H1 (cell line): ENCODE results near the gene KLF2. TPM values are rescaled to one million over a fixed set of nuclear protein-coding genes. Genes with fewer than 3 reads are reported as not detected.

Source experiments
- CTCF ChIA-PET: fragments of 300-600 bp; sonication (Branson Sonifier 250); formaldehyde crosslinking; loops from one replicate; lab custom pipeline; 2021; ENCODE audit not compliant: partially characterized antibody; lab: Charles Lee
- POLR2A ChIA-PET: fragments of 300-600 bp; sonication (Branson Sonifier 250); formaldehyde crosslinking; loops from one replicate; lab custom pipeline; 2021; ENCODE audit warnings: inconsistent platforms; ENCODE audit not compliant: partially characterized antibody; lab: Charles Lee
- DNase-seq, 2 experiments: peaks; one replicate each; pipeline versions ENCODE4 v3.0.0 to v3.0.0-alpha.2; 2010 to 2022; ENCODE audit warnings: low spot score in 2 of 2, low read depth in 1 of 2, mixed read lengths in 1 of 2
- FAIRE-seq: peaks from 2 replicates; lab custom pipeline; 2011; peaks lifted over from hg19 to GRCh38; lab: Jason Lieb, UNC
- H2AFZ ChIP-seq: 2 replicates; pipeline ENCODE4 v1.8.1; 2012; ENCODE audit warnings: low read length, inconsistent platforms
- H2AK5ac ChIP-seq: 2 replicates; pipeline ENCODE4 v1.6.1; 2013; ENCODE audit warnings: low read depth, low read length
- H2BK120ac ChIP-seq: replicated peaks from 2 replicates; pipeline ENCODE3; 2013; ENCODE audit warnings: low read depth, low read length, inconsistent platforms
- H2BK12ac ChIP-seq: 2 replicates; pipeline ENCODE4 v1.6.1; 2013; ENCODE audit warnings: low read depth, low read length
- H2BK15ac ChIP-seq: 2 replicates; pipeline ENCODE4 v1.6.1; 2013; ENCODE audit warnings: low read length
- H2BK20ac ChIP-seq: 2 replicates; pipeline ENCODE4 v1.6.1; 2013; ENCODE audit warnings: low read length
- H2BK5ac ChIP-seq: 2 replicates; pipeline ENCODE4 v1.6.1; 2013; ENCODE audit warnings: low read depth, low read length
- H3K14ac ChIP-seq: 2 replicates; pipeline ENCODE4 v1.6.1; 2013; ENCODE audit warnings: inconsistent platforms; ENCODE audit not compliant: insufficient read length
- H3K18ac ChIP-seq: 2 replicates; pipeline ENCODE4 v1.6.1; 2013; ENCODE audit warnings: low read length; ENCODE audit errors: extremely low read depth
- H3K23ac ChIP-seq: 2 replicates; pipeline ENCODE4 v1.6.1; 2013; ENCODE audit warnings: inconsistent platforms; ENCODE audit not compliant: insufficient read length
- H3K23me2 ChIP-seq: 2 replicates; pipeline ENCODE4 v1.6.1; 2013; ENCODE audit warnings: low read depth, low read length
- H3K27ac ChIP-seq: 2 replicates; pipeline ENCODE4 v1.6.1; 2011; ENCODE audit warnings: low read depth, low read length, inconsistent platforms
- H3K27me3 ChIP-seq, 4 experiments: replicated peaks in 1 of 4; 1 replicate in 1 of 4; 2 replicates in 3 of 4; pipeline versions ENCODE4 v1.6.1 to v1.8.1; 2011 to 2013; ENCODE audit warnings: low read length in 3 of 4, mild to moderate bottlenecking in 3 of 4, inconsistent platforms in 2 of 4, mixed read lengths in 2 of 4, moderate library complexity in 1 of 4; ENCODE audit not compliant: control insufficient read depth in 3 of 4, insufficient read depth in 3 of 4; ENCODE audit errors: extremely low read depth in 1 of 4
- H3K36me3 ChIP-seq, 4 experiments: 2 replicates each; pipeline versions ENCODE4 v1.6.1 to v1.8.1; 2011 to 2013; ENCODE audit warnings: mild to moderate bottlenecking in 4 of 4, low read length in 3 of 4, moderate library complexity in 2 of 4, control low read depth in 1 of 4, inconsistent platforms in 1 of 4; ENCODE audit not compliant: insufficient read depth in 4 of 4, control insufficient read depth in 2 of 4
- H3K4ac ChIP-seq: replicated peaks from 2 replicates; pipeline ENCODE3; 2013; ENCODE audit warnings: low read length, low read depth, mixed read lengths, inconsistent platforms; ENCODE audit not compliant: insufficient read length
- H3K4me1 ChIP-seq, 4 experiments: replicated peaks in 1 of 4; 1 replicate in 1 of 4; 2 replicates in 3 of 4; pipeline versions ENCODE4 v1.6.1 to v1.8.1; 2011 to 2013; ENCODE audit warnings: low read length in 3 of 4, inconsistent platforms in 2 of 4, mixed read lengths in 1 of 4; ENCODE audit not compliant: insufficient read depth in 4 of 4, control insufficient read depth in 3 of 4
- H3K4me2 ChIP-seq, 2 experiments: 2 replicates each; pipeline versions ENCODE4 v1.6.1 to v1.8.1; 2011 to 2013; ENCODE audit warnings: low read depth in 2 of 2, low read length in 2 of 2, control low read depth in 1 of 2, inconsistent platforms in 1 of 2, mild to moderate bottlenecking in 1 of 2; ENCODE audit not compliant: insufficient read depth in 1 of 2
- H3K4me3 ChIP-seq, 4 experiments: fragments of 200-600, 300-600 bp in 1 of 4; sonication (generic), shearing (Covaris generic), sonication (Bioruptor Twin) in 1 of 4; 2 replicates each; pipeline versions ENCODE4 v1.5.1 to v1.8.1; 2011 to 2016; ENCODE audit warnings: low read length in 4 of 4, low read depth in 3 of 4, control low read depth in 2 of 4, inconsistent platforms in 2 of 4, mild to moderate bottlenecking in 2 of 4, mixed read lengths in 1 of 4, moderate library complexity in 1 of 4; ENCODE audit not compliant: insufficient read depth in 2 of 4; ENCODE audit errors: extremely low read depth in 1 of 4
- H3K56ac ChIP-seq: replicated peaks from 2 replicates; pipeline ENCODE3; 2013; ENCODE audit warnings: low read depth, mild to moderate bottlenecking, mixed read lengths, low read length, inconsistent platforms; ENCODE audit not compliant: insufficient read length
- H3K79me1 ChIP-seq: 2 replicates; pipeline ENCODE4 v1.6.1; 2013; ENCODE audit warnings: low read depth, low read length, control low read depth
- H3K79me2 ChIP-seq, 2 experiments: 2 replicates each; pipeline versions ENCODE4 v1.6.1 to v1.8.1; 2012 to 2013; ENCODE audit warnings: low read length in 2 of 2, mild to moderate bottlenecking in 2 of 2, inconsistent platforms in 1 of 2; ENCODE audit not compliant: insufficient read depth in 2 of 2, control insufficient read depth in 1 of 2
- H3K9ac ChIP-seq, 4 experiments: replicated peaks in 1 of 4; 1 replicate in 1 of 4; 2 replicates in 3 of 4; pipeline versions ENCODE4 v1.6.1 to v1.8.1; 2011 to 2013; ENCODE audit warnings: low read depth in 3 of 4, low read length in 3 of 4, control low read depth in 2 of 4, mild to moderate bottlenecking in 2 of 4, moderate library complexity in 2 of 4, inconsistent platforms in 1 of 4; ENCODE audit errors: extremely low read depth in 1 of 4
- H3K9me3 ChIP-seq, 2 experiments: 2 replicates each; pipeline versions ENCODE4 v1.6.1 to v1.8.1; 2012 to 2013; ENCODE audit warnings: mild to moderate bottlenecking in 2 of 2, moderate library complexity in 2 of 2, control low read depth in 1 of 2, inconsistent platforms in 1 of 2, low read depth in 1 of 2, low read length in 1 of 2, mixed read lengths in 1 of 2; ENCODE audit not compliant: insufficient read depth in 2 of 2
- H4K20me1 ChIP-seq, 2 experiments: replicated peaks in 1 of 2; 2 replicates each; pipeline versions ENCODE3 to v1.8.1; 2011 to 2013; ENCODE audit warnings: inconsistent platforms in 2 of 2, low read length in 2 of 2, mild to moderate bottlenecking in 1 of 2; ENCODE audit not compliant: insufficient read depth in 2 of 2, control insufficient read depth in 1 of 2
- H4K5ac ChIP-seq: 2 replicates; pipeline ENCODE4 v1.6.1; 2013; ENCODE audit warnings: low read length, low read depth, mixed read lengths, inconsistent platforms; ENCODE audit not compliant: insufficient read length
- H4K8ac ChIP-seq: 2 replicates; pipeline ENCODE4 v1.8.0; 2013; ENCODE audit warnings: mild to moderate bottlenecking, moderate library complexity, low read length, inconsistent platforms; ENCODE audit not compliant: insufficient read depth; ENCODE audit errors: extremely low read depth
- H4K91ac ChIP-seq: replicated peaks from 2 replicates; pipeline ENCODE3; 2013; ENCODE audit warnings: low read length, mixed read lengths, inconsistent platforms; ENCODE audit not compliant: insufficient read length
- GABPA ChIP-seq: IDR thresholded peaks from 2 replicates; pipeline ENCODE4 v1.6.1; 2011; ENCODE audit warnings: mild to moderate bottlenecking, low read length, moderate library complexity, borderline replicate concordance; ENCODE audit not compliant: insufficient read depth
- RAD21 ChIP-seq, 2 experiments: IDR thresholded peaks in 1 of 2; conservative IDR thresholded peaks in 1 of 2; 2 replicates each; pipeline ENCODE4 v1.6.1; 2011; ENCODE audit warnings: low read depth in 2 of 2, low read length in 2 of 2, improper control_type of control experiment in 1 of 2, inconsistent platforms in 1 of 2, mild to moderate bottlenecking in 1 of 2, moderate library complexity in 1 of 2
- WGBS, 2 experiments: shearing (Covaris generic) in 1 of 2; methylation state at CpG; one replicate each; pipeline versions ENCODE4 v1.1.6 to v1.1.7; 2013 to 2015; ENCODE audit warnings: low lambda C conversion rate in 2 of 2, mixed read lengths in 2 of 2, inconsistent platforms in 1 of 2, low coverage in 1 of 2, missing lambda C conversion rate in 1 of 2; ENCODE audit not compliant: insufficient replicate concordance in 2 of 2, insufficient coverage in 1 of 2, insufficient read length in 1 of 2; ENCODE audit errors: extremely low coverage in 1 of 2, missing lambda C conversion rate in 1 of 2; 5-methylcytosine and 5-hydroxymethylcytosine counted together
- polyA plus RNA-seq, 7 experiments: library from polyadenylated mRNA; depleted of rRNA in 3 of 7; stranded (reverse) in 5 of 7; unstranded in 2 of 7; fragments of >200 nt in 5 of 7; fragments of 200-250 nt in 2 of 7; gene quantifications; 1 replicate in 5 of 7; 2 replicates in 1 of 7; 4 replicates in 1 of 7; pipeline versions ENCODE4 v1.2.1 to v1.2.3, GENCODE V29; 2011 to 2013; ENCODE audit warnings: missing spikeins in 2 of 7, mixed read lengths in 2 of 7
- total RNA-seq: library from RNA; stranded (reverse); fragmentation: NEBNext Ultra II Directional; extraction: Animal tissue kit (Norgen Biotek cat#: 25700); gene quantifications from 2 replicates; pipeline ENCODE4 v1.2.1, GENCODE V29; 2021

Gene KLF2
- total and polyA plus RNA-seq, 2 of the 8 experiments (the other 6 are each of a cell fraction or from before 2014, with no cell fraction given) = 0.19 to 0.33 TPM

DNA sequence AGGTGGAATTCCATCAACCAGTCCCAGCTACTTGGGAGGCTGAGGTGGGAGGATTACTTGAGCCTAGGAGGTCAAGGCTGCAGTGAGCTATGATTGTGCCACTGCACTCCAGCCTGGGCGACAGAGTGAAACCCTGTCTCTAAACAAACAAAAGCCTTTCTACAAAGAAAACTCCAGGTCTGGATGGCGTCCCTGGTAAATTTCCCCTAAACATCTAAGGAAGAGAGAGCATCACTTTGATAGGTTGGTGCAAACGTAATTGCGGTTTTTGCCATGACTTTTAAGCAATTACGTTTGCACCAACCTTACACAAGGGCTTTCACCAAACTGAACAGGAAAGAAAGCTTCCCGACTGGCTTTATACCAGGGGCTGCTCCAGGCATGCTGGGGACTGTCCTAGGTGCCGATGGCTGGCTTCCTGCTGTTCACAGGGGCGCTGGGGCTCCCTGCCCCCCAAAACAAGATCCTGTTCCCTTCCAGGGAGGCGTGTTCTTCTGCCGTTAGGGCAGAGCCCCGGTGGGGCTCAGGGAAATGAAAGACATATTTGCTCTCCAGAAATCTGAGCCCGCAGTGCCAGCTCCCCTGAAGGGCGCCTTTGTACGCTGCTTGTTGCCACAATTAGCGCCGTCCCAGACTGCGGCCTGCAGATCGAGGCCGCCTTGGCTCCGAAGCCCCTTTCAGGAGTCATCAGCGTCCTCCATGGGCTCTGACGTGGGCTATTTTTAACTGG is 38.7 kb upstream of the KLF2 start:
- no peaks in the 10 kb centered on the region for H3K79me2 ChIP-seq
- no peak overlapping the region for H3K4ac ChIP-seq
- no peak overlapping the region for H3K56ac ChIP-seq
- FAIRE-seq = no peak
- peak in 1 of 2 experiments; percentile 61 for DNase-seq
- H2AK5ac ChIP-seq = no peak overlapping the region
- no peaks in the 10 kb centered on the region for H3K79me1 ChIP-seq
- H3K4me1 ChIP-seq = peaks cover 0 to 11% (median 7%) of the 10 kb centered on the region in 4 experiments; a peak in 4 of 7 replicates
- H2BK5ac ChIP-seq = no peak overlapping the region
- WGBS, 2 experiments = 54% methylated on average over 22 of the region's 22 CpGs; no CpG with 5 or more reads in 1 of the 2 experiments
- H3K36me3 ChIP-seq = no peaks in the 10 kb centered on the region
- no peak overlapping the region for H4K5ac ChIP-seq
- H3K23ac ChIP-seq = no peak overlapping the region
- POLR2A ChIA-PET = interaction anchor here (0.6 kb wide), 1 partner anchor 101 kb away, joined by 3 read pairs; the partner anchor contains the start of gene FAM32A
- peak overlapping the region; percentile 17 to 50; a peak in 2 of 4 replicates for H3K4me2 ChIP-seq
- 0 out of 8 replicates have a peak overlapping the region, but pooled peaks of 1 of the 4 experiments have one; percentile 4 for H3K4me3 ChIP-seq
- 0 out of 2 replicates have a peak, but pooled peaks have one; percentile 20 for TF ChIP-seq GABPA
- no peak for TF ChIP-seq RAD21 (IDR thresholded peaks at IDR 0.05 in 1 of 2, conservative IDR thresholded peaks at IDR 0.05 in 1 of 2; ENCODE audit: low read depth in 2 of 2, low read length in 2 of 2)
- TF ChIP-seq, all 59 proteins: peak for 1
- Histone ChIP-seq H4K8ac (peak overlapping the region; percentile 74; the same call in 1 of the 2 replicates), H2BK120ac (no peak overlapping the region), H3K9ac (no peak overlapping the region), H3K9me3 (no peaks in the 10 kb centered on the region), H3K27me3 (no peaks in the 10 kb centered on the region), H3K27ac (no peak overlapping the region), H2BK15ac (no peak overlapping the region), H2AFZ (peak overlapping the region; percentile 78), H4K20me1 (no peaks in the 10 kb centered on the region), H3K18ac (peak overlapping the region; percentile 38), H4K91ac (no peak overlapping the region), H3K23me2 (no peaks in the 10 kb centered on the region), H3K14ac (no peak overlapping the region), H2BK12ac (no peak overlapping the region), H2BK20ac (0 out of 2 replicates have a peak overlapping the region, but pooled peaks have one; percentile 48)
- CTCF ChIA-PET = interaction anchor here (1.3 kb wide), 1 partner anchor 97 kb away, joined by 5 read pairs; no protein-coding TSS in a partner anchor
